Measurements from ENCODE around the gene LHX2.

The LHX2 gene

GRCh38 chr9:124000161-124000783 lies 11.3 kb upstream of the LHX2 start:
- no peak for DNase-seq

- DNase-seq: no peak
These were observed 10.6 kb upstream of the LHX2 start for GRCh38 chr9:124000784-124001457.

DNA sequence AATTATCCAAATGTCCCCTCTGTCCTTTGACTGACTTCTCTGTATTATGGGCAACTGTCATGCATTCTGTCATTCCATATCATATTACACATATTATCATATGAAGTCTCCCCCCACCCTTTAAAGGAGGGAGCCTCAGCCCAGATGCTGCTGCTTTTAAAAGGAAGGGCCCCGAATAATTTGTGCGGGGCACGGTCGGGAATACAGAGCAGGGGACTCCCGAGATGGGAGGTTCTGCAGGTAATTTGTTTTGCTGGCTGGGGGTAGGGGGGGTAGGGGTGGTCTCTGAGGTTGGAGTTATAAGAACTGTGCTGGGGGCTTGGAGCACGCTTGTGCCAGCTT lies 10.1 kb upstream of the LHX2 start:
- no peak for DNase-seq

DNA sequence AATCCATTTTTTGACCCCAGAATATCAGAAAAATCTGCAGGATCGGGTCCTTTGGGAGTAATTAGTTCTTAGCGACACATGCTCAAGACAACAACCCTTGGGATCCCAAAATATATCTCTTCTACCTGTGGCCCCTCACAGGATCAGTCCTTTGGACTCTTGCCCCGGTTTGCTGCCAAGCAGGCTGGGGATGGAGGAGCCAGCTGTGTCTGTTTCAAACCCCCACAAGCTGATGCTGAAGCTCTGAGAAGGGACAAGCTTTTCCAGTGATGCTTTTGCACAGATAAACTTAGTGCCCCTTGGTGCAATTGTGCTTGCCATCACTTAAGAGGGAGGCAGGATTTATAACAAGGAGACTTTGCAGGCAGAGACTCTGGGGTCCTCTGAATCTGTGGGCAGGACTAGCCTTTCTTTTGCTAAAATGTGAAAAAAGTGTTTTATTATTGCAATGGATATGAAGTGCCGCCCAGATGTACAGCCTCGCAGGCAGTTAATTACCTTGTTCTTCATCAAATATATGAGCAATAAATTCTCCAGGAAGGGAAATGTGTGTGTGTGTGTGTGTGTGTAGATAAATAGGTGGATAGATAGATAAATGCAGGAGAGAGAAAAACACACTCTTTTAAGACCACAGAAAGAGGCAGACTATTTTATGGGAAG lies 9.6 kb upstream of the LHX2 start:
- no peak for DNase-seq

- no peak for DNase-seq
These were observed 7.8 kb upstream of the LHX2 start for GRCh38 chr9:124003636-124004349.

GRCh38 chr9:124004593-124004992 lies 7.0 kb upstream of the LHX2 start:
- DNase-seq: no peak

GRCh38 chr9:124005029-124005771 lies 6.4 kb upstream of the LHX2 start:
- no peak for DNase-seq

- DNase-seq: no peak
These were observed 4.9 kb upstream of the LHX2 start for GRCh38 chr9:124006448-124007361.

GRCh38 chr9:124007565-124008302 lies 3.8 kb upstream of the LHX2 start:
- DNase-seq: no peak

GRCh38 chr9:124008303-124008693 lies 3.3 kb upstream of the LHX2 start:
- no peak for DNase-seq

DNA sequence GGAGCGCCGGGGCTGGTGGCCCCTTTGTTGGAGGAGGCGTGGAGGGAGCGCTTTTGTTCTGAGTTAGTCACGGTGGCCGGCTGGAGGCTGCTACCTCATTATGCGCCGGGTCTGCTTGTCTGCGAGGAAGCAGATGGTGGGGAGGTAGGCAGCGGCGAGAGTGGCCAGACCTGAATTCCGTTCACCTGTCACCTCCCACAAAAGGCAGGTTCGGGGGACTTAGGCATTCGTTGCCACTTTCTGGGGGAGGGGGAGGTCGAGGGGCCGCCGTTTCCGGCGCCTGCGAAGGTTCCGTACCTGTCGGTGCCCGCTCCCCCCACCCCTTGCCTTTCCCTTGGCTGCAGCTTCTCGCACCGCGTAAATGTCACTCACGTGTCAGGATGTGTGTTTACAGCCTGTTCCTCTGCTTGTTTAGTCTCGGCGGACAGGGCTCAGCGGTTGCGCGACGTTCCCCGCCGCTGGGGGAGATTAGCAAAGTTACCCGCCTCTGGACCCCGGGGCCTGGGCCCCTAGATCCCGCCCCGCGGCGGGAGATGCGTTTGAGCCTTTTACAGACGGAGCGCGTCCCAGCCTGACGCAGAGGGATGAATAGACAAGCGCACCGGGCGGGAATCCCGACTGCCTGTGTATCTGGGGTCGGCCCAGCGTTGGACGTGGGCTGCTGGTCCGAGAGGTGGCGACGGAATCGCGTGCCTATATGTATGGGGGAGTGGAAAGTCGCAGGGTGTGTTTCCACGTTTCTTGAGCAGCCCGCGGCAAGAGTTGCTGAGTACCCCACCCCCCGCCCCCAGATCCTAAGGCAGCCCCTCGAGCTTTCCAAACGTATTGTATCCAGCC lies 2.7 kb upstream of the LHX2 start:
- DNase-seq: no peak

DNA sequence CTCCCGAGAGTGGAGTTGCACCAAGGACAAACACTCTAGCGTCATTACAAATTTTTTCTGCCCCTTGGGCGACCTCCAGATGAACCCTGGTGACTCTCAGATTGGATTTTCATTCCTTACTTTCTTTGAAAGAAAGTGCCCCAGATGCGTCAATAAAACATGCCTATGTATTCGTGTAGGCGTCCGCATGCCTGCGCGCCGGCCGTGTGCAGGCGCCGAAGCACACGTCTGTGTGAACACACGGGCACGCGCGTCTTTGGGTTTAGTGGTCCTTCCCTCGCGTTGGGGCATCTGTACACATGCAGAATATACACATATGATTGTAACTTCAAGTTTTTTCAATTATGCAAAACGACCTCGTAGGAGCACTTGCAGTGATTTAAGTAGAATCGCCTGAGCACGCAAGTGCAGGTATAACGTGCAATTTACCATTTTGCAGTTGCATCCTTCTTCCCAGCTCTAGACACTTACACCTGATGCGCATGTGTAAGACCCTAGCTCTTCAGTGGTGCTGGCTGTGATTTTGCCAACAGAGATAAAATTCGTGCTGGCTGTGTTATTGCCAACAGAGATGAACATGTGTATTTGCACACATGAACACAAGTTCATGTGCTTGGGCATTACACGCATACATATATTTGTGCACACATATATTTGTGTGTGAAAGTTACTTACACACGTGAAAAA lies 1.9 kb upstream of the LHX2 start:
- no peak for DNase-seq

- DNase-seq: no peak
These were observed 1.3 kb upstream of the LHX2 start for GRCh38 chr9:124010303-124010664.

DNA sequence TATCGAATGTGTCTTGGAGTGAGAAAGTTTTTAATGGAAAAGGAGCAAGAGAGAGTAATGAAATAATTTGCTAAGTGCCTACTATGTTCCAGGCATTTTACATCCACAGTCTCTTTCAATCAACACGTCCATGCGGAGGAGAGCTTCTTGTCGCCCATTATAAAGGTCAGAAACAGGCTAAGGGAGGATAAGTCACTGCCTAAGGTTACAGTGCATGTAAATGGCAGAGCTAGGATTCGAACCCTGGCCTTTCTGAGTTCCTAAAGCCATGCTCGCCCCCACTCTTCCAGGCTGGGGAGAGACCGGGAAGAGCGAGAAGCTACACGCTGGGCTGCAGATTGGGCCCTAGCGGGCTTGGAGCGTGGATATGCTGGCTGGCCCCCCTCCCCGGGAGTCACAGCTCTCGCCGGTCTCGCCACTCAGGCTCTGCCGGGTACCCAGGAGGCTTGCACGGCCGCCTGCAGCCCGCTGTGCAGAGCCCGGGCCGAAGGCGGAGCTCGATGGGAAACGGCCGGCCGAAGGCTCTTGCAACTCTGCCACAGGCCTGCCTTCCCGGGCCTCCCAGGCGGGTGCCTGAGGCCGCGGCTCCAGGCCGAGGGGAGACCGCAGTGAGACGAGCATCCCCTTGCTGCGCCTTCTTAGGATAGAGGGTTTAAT lies 775 bp upstream of the LHX2 start:
- DNase-seq: peak in 1 of 2 experiments; percentile 49

GRCh38 chr9:124012368-124013301 lies 1.1 kb downstream of the LHX2 start:
- no peak for DNase-seq

GRCh38 chr9:124013309-124014210 lies 2.0 kb downstream of the LHX2 start:
- no peak for DNase-seq
